GM19035 (cell line): ENCODE results near the gene ACTN1.

Experiments
- ATAC-seq: cut with Tn5 transposase; IDR thresholded peaks from one replicate; pipeline ENCODE4 v1.9.1; 2021; ENCODE audit not compliant: unreplicated experiment

Gene ACTN1

GRCh38 chr14:68951800-68952530 is 27.1 kb downstream of the ACTN1 start:
- ATAC-seq, result no peak

GRCh38 chr14:68951035-68951797 is 27.9 kb downstream of the ACTN1 start:
- ATAC-seq, result no peak

DNA sequence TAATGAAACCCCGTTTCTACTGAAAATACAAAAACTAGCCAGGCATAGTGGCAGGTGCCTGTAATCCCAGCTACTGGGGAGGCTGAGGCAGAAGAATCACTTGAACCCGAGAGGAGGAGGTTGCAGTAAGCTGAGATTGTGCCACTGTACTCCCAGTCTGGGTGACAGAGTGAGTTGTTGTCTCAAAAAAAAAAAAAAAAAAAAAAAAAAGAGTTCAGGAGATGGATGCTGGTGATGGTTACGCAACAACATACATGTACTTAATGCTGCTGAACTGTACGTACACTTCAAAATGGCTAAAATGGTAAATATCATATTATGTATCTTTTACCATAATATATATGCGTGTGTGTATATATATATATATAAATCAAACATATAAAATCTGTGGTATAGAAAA is 29.0 kb downstream of the ACTN1 start:
- ATAC-seq, result no peak

DNA sequence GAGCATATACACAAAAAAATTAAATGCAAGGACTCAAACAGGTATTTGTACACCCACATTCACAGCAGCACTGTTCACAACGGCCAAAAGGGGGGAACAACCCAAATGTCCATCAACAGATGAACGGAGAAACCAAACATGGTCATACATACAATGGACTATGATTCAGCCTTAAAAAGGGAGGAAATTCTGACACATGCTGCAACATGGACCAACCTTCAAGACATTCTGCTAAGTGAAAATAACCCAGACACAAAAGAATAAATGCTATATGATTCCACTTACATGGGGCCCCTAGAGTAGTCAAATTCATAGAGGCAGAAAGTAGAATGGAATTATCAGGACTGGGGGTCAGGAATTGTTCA is 29.5 kb downstream of the ACTN1 start:
- no peak for ATAC-seq

DNA sequence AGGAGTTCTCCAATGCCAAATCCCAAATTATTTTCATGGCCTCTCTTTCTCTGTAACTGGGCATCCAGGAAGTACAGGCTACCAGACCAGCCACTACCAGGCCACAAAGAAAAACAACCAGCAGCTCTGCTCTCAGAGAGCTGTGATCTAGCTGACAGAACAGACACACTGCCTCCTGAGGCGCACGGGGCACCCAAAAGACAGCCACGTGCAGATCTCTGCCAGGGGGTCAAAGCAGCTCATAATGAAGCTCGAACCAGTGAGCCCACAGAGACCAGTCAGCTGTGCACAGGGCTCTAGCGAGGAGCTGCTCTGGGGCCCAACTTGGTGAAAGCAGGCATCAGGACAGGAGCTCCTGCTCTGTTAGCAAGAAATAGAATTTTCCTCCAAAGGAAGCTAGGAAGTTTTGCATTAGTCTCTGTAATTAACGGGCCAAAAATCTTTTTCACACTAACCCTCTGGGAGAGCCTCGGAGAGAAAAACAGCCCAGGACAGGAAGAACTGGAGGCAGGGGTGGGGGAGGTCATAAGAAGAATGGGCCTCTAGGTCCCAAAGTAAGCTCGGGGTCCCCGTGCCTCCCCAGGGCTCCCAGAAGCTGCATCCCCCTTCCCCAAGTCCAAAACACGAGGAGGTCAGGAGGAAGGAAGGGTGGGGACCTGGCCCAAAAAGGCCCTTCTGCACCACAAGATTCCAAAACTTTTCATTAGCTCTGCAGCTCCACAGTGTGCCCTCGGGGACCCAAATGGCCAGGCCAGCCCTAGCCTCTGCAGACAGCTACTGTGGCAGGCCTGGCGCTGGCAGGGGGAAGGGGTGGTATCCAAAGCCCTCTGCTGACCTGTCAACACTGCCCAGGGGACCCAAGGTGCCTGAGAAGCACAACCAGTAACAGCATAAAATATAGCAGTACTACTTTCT is 30.2 kb downstream of the ACTN1 start:
- no peak for ATAC-seq

GRCh38 chr14:68947802-68948201 is 31.3 kb downstream of the ACTN1 start:
- no peak for ATAC-seq

GRCh38 chr14:68946489-68946822 is 32.6 kb downstream of the ACTN1 start:
- no peak for ATAC-seq

GRCh38 chr14:68945585-68946488 is 33.3 kb downstream of the ACTN1 start:
- no peak for ATAC-seq

DNA sequence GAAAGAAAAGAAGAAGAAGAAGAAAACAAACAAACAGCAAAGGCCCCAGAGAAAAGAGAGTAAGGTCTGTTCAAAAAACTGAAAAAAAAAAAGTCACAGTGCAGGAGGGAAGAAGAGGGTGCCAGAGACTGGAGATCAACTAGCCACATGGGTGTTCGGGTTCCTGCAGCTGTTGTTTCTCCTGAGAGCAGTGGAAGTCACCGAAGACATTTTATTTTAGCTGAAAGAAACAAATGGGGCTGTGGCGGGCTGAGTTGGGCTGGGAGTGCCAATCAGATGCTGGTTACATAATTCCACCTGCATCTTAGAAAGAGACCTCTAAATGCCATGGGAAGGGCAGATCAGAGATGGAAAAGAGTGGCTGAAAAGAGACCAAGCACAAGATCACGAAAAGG is 33.9 kb downstream of the ACTN1 start:
- ATAC-seq, result no peak

- ATAC-seq, result no peak
These were observed 34.9 kb downstream of the ACTN1 start for GRCh38 chr14:68944162-68944561.

DNA sequence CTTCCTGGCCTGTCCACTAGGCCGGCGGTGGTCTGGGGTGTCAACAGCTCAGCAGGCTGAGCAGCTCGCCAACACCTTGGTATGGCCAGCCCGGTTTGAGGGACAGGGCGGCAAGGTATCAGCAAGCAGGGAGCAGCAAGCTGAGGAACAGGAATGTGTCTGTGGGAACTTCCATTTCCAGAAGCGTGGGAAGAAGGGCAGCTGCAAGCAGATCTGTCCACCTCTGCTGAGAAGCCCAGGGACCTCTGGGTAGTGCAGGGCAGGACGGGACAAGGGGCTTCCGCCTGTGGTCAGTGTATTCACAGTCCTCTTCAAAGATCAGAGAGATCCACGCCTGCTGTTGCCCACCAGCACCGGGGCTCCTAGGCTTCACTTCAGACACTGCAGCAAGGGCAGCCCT is 36.0 kb downstream of the ACTN1 start:
- ATAC-seq, result no peak

DNA sequence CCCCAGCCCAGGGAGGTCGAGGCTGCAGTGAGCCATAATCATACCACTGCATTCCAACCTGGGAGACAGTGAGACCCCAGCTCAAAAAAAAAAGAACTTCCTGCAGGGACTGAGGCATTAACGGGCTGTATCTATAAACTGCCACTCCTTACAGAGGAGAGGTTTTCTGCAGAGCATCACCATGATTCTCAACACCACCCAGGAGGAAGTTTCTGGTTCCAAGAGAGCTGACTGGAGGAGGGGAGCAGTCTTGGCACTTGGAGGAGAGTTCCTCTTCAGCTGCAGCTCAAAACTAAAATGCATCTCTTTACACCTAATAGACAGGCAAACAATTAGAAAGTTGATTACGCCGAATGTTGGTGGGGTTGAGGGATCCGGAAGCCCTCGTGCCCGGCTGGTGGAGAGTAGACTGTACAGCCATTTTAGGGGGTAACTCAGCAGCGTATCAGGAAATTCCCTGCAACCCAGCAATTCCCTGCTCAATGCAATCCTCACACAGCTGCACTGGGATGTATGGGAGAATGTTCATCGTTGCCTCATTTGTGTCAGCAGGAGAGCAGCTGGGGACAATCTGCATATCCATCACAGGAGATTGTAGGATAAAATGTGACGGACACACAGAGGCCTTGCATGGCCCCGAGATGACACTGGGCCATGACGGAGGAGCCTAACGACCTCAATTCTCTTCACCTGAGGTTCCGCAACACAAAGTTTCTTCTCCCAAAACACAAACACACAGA is 36.6 kb downstream of the ACTN1 start:
- ATAC-seq, result no peak

- no peak for ATAC-seq
These were observed 37.3 kb downstream of the ACTN1 start for GRCh38 chr14:68941820-68942219.

GRCh38 chr14:68940614-68941185 is 38.4 kb downstream of the ACTN1 start:
- no peak for ATAC-seq

DNA sequence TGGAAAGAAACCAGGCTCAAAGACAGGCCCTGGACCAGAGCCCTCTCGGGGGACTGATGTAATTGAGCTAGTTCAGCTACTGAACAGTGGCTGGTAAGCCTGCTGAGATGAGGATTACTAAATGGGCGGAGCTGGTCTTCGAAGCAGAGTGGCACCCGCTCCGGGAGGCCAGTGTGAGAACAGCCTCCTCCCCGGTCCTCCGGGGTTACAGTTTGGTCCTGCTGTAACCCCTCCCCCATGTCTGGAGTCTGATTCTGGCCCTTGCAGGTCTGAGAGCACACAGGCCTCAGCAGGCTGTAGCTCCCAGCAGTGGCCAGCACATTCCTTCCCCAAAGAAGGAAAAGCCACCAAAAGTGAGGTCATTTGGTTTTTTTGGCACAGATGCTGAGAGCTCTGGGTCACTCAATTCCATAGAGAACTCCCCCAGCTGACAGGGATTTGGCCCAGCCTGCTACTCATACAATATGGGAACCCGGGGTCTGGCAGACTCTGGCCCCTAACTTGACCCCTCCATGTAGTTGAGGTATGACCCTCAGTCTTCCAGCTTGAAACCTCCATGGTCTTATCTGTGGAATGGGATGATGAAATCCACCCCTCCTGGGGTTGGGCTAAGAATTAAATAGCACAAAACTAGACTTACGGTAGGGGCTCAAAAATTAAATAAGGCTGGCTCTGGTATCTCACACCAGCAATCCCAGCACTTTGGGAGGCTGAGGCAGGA is 39.0 kb downstream of the ACTN1 start:
- ATAC-seq, result no peak

DNA sequence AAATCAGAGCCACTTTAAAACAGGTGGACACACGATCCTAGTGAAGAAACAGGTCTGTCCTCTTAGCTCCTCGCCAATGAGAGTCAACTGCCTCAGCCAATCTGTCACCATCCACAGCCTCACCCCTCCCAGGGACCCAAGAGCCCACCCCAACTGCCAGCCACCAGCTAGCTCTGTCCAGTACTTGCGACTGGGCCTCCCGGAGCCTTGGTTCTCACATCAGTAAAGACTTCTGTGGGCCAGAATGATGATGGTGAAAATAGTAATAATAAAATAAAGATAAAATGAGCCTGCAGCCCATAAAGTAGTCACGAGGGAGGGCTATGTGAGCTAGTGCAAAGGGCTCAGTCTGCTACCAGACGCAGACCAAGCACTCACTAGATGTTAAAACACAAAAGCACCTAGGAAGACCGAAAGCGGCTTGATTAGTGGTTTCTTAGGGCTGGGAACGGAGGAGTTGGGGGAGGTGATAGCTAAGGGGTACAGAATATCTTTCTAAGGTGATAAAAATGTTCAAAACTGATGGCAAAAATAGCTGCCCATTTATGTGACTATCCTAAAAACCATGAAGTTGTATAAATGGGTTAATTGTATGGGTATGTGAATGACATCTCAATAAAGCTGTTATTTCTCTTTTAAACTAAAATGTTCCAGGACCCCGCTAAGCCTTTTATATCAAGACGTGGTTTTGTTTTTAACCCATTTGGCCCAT is 39.8 kb downstream of the ACTN1 start:
- ATAC-seq, result no peak

GRCh38 chr14:68938271-68939150 is 40.6 kb downstream of the ACTN1 start:
- ATAC-seq, result no peak
